Effector memory CD8-positive, alpha-beta T cell (primary cell): ENCODE results near the gene ATXN10.

Experiments used
- ATAC-seq: fragments of 150-1000 bp; cut with Tn5 transposase; replicated peaks from 2 replicates; pipeline ENCODE4 v1.10.0; 2021; ENCODE audit warnings: mild to moderate bottlenecking, moderate library complexity
- DNase-seq, 3 experiments: peaks; one replicate each; pipeline ENCODE4 v3.0.0; 2021
- H3K27ac Mint-ChIP-seq, 2 donors: one replicate each; pipeline ENCODE4 v1.8.0; 2022; ENCODE audit warnings: mild to moderate bottlenecking in 2 of 2, mixed read lengths in 2 of 2, moderate library complexity in 2 of 2
- H3K27me3 Mint-ChIP-seq, 2 donors: one replicate each; pipeline ENCODE4 v1.8.0; 2022; ENCODE audit warnings: mixed read lengths in 2 of 2
- H3K36me3 Mint-ChIP-seq: one replicate; pipeline ENCODE4 v1.8.0; 2022; ENCODE audit warnings: mild to moderate bottlenecking, moderate library complexity, mixed read lengths; ENCODE audit not compliant: insufficient read depth
- H3K4me1 Mint-ChIP-seq, 2 donors: one replicate each; pipeline ENCODE4 v1.8.0; 2022; ENCODE audit warnings: low read depth in 2 of 2, mixed read lengths in 2 of 2
- H3K4me3 Mint-ChIP-seq, 2 donors: one replicate each; pipeline ENCODE4 v1.8.0; 2022; ENCODE audit warnings: mild to moderate bottlenecking in 2 of 2, mixed read lengths in 2 of 2, moderate library complexity in 2 of 2
- H3K9me3 Mint-ChIP-seq, 2 donors: one replicate each; pipeline ENCODE4 v1.8.0; 2022; ENCODE audit warnings: mixed read lengths in 2 of 2

ATXN10 gene

GRCh38 chr22:45878901-45879551 lies 207.4 kb downstream of the ATXN10 start:
- DNase-seq (no peak), ATAC-seq (no peak)
- Mint-ChIP-seq H3K4me1 (peaks cover 0 to 6% of the 10 kb centered on the region in 2 donors), H3K27ac (no peak overlapping the region), H3K4me3 (no peak overlapping the region), H3K36me3 (no peaks in the 10 kb centered on the region), H3K9me3 (no peaks in the 10 kb centered on the region), H3K27me3 (peaks cover 51 to 70% of the 10 kb centered on the region in 2 donors)

- Mint-ChIP-seq H3K9me3 (no peaks in the 10 kb centered on the region), H3K4me1 (peaks cover 0 to 6% of the 10 kb centered on the region in 2 donors), H3K27ac (no peak overlapping the region), H3K4me3 (no peak overlapping the region), H3K36me3 (no peaks in the 10 kb centered on the region), H3K27me3 (peaks cover 51 to 73% of the 10 kb centered on the region in 2 donors)
- no peak for ATAC-seq
- DNase-seq, result no peak
Measured at GRCh38 chr22:45879552-45879949, 207.9 kb downstream of the ATXN10 start.

- no peaks in the 10 kb centered on the region for H3K9me3 Mint-ChIP-seq
- no peak overlapping the region for H3K4me3 Mint-ChIP-seq
Measured at GRCh38 chr22:45880091-45880715, 208.6 kb downstream of the ATXN10 start.

GRCh38 chr22:45880716-45881523 lies 209.3 kb downstream of the ATXN10 start:
- peaks cover 51 to 86% of the 10 kb centered on the region in 2 donors for H3K27me3 Mint-ChIP-seq

More at GRCh38 chr22:45880091-45880715, 208.6 kb downstream of the ATXN10 start:
- Mint-ChIP-seq H3K27me3 (peaks cover 51 to 80% of the 10 kb centered on the region in 2 donors), H3K4me1 (peaks cover 0 to 8% of the 10 kb centered on the region in 2 donors), H3K27ac (no peak overlapping the region), H3K36me3 (no peaks in the 10 kb centered on the region)
- DNase-seq (no peak), ATAC-seq (no peak)

GRCh38 chr22:45881524-45881875 lies 209.9 kb downstream of the ATXN10 start:
- no peaks in the 10 kb centered on the region for H3K36me3 Mint-ChIP-seq
- H3K9me3 Mint-ChIP-seq, result no peaks in the 10 kb centered on the region
- peaks cover 51 to 92% of the 10 kb centered on the region in 2 donors for H3K27me3 Mint-ChIP-seq
- ATAC-seq (no peak), DNase-seq (no peak)
- no peak overlapping the region for H3K27ac Mint-ChIP-seq
- H3K4me3 Mint-ChIP-seq, result no peak overlapping the region
- H3K4me1 Mint-ChIP-seq, result peaks cover 0 to 8% of the 10 kb centered on the region in 2 donors

More at GRCh38 chr22:45880716-45881523, 209.3 kb downstream of the ATXN10 start:
- ATAC-seq (no peak), DNase-seq (no peak)
- H3K27ac Mint-ChIP-seq, result no peak overlapping the region
- H3K9me3 Mint-ChIP-seq, result no peaks in the 10 kb centered on the region
- H3K4me1 Mint-ChIP-seq, result peaks cover 0 to 8% of the 10 kb centered on the region in 2 donors
- H3K36me3 Mint-ChIP-seq, result no peaks in the 10 kb centered on the region
- no peak overlapping the region for H3K4me3 Mint-ChIP-seq

- no peaks in the 10 kb centered on the region for H3K36me3 Mint-ChIP-seq
- no peak overlapping the region for H3K4me3 Mint-ChIP-seq
- no peak for ATAC-seq
- H3K27me3 Mint-ChIP-seq, result peaks cover 46 to 82% of the 10 kb centered on the region in 2 donors
- peaks cover 0 to 8% of the 10 kb centered on the region in 2 donors for H3K4me1 Mint-ChIP-seq
- H3K27ac Mint-ChIP-seq, result no peak overlapping the region
- no peaks in the 10 kb centered on the region for H3K9me3 Mint-ChIP-seq
- no peak for DNase-seq
Measured at GRCh38 chr22:45882881-45883810, 211.5 kb downstream of the ATXN10 start.

- no peak overlapping the region for H3K4me3 Mint-ChIP-seq
- no peaks in the 10 kb centered on the region for H3K9me3 Mint-ChIP-seq
- H3K4me1 Mint-ChIP-seq, result peaks cover 0 to 6% of the 10 kb centered on the region in 2 donors
- DNase-seq (no peak), ATAC-seq (no peak)
- no peak overlapping the region for H3K27ac Mint-ChIP-seq
- H3K27me3 Mint-ChIP-seq, result peaks cover 44 to 82% of the 10 kb centered on the region in 2 donors
- no peaks in the 10 kb centered on the region for H3K36me3 Mint-ChIP-seq
Measured at GRCh38 chr22:45883811-45884170, 212.2 kb downstream of the ATXN10 start.

- ATAC-seq (no peak), DNase-seq (no peak)
- Mint-ChIP-seq H3K27ac (no peak overlapping the region), H3K4me3 (no peak overlapping the region), H3K36me3 (no peaks in the 10 kb centered on the region), H3K4me1 (peaks cover 0 to 6% of the 10 kb centered on the region in 2 donors), H3K27me3 (peaks cover 41 to 79% of the 10 kb centered on the region in 2 donors), H3K9me3 (no peaks in the 10 kb centered on the region)
Measured at GRCh38 chr22:45884201-45885062, 212.8 kb downstream of the ATXN10 start.

- no peak for ATAC-seq
- Mint-ChIP-seq H3K9me3 (no peaks in the 10 kb centered on the region), H3K27ac (no peak overlapping the region), H3K36me3 (no peaks in the 10 kb centered on the region), H3K4me3 (no peak overlapping the region), H3K4me1 (peaks cover 0 to 2% of the 10 kb centered on the region in 2 donors), H3K27me3 (peaks cover 32 to 70% of the 10 kb centered on the region in 2 donors)
- no peak for DNase-seq
Measured at GRCh38 chr22:45885171-45885840, 213.7 kb downstream of the ATXN10 start.

- H3K27me3 Mint-ChIP-seq, result peaks cover 28 to 63% of the 10 kb centered on the region in 2 donors
- ATAC-seq (no peak), DNase-seq (no peak)
- no peak overlapping the region for H3K4me3 Mint-ChIP-seq
- H3K27ac Mint-ChIP-seq, result no peak overlapping the region
- no peaks in the 10 kb centered on the region for H3K9me3 Mint-ChIP-seq
- peaks cover 0 to 2% of the 10 kb centered on the region in 2 donors for H3K4me1 Mint-ChIP-seq
- no peaks in the 10 kb centered on the region for H3K36me3 Mint-ChIP-seq
Measured at GRCh38 chr22:45885941-45886395, 214.3 kb downstream of the ATXN10 start.

- Mint-ChIP-seq H3K27me3 (peaks cover 24 to 60% of the 10 kb centered on the region in 2 donors), H3K36me3 (no peaks in the 10 kb centered on the region), H3K27ac (no peak overlapping the region), H3K4me3 (no peak overlapping the region), H3K9me3 (no peaks in the 10 kb centered on the region), H3K4me1 (peaks cover 0 to 2% of the 10 kb centered on the region in 2 donors)
- ATAC-seq (no peak), DNase-seq (no peak)
Measured at GRCh38 chr22:45886540-45886939, 214.9 kb downstream of the ATXN10 start.
